ENCODE measurements around the gene MTOR. TPM values are rescaled to one million over a fixed set of nuclear protein-coding genes. Genes with fewer than 3 reads are reported as not detected.
"Not testable (repeated sequence)": the region's sequence is repeated elsewhere in the genome, so short reads cannot be mapped to it uniquely, and the experiment has no call there.

Gene MTOR
- total and polyA plus RNA-seq, 2 donors (not counting 3 experiments of a cell fraction or from before 2014, with no cell fraction given): 33.5 to 50.4 TPM

GRCh38 chr1:11180342-11180744 is 82.0 kb downstream of the MTOR start:
- ChIA-PET CTCF (interaction anchor here (1.4 kb wide), 1 partner anchor 143 kb away, joined by 4 read pairs; no protein-coding TSS in a partner anchor), POLR2A (no interaction called here)
- TF ChIP-seq POLR2AphosphoS5 (IDR thresholded peaks at IDR 0.05; ENCODE audit: insufficient read depth, low read depth, low read length) (no peak), MAX (IDR thresholded peaks at IDR 0.05; ENCODE audit: insufficient read depth, insufficient read length) (no peak), JUN (IDR thresholded peaks at IDR 0.05; ENCODE audit: borderline replicate concordance, insufficient read depth, insufficient read length, low read depth) (no peak), EZH2 (IDR thresholded peaks at IDR 0.05; ENCODE audit: borderline replicate concordance, low read depth, low read length, severe bottlenecking) (no peak), POLR2A (IDR thresholded peaks at IDR 0.05; ENCODE audit: low read depth, low read length) (no peak)
- no peaks in the 10 kb centered on the region for H4K20me1 ChIP-seq (replicated peaks; ENCODE audit: control insufficient read depth, extremely low read depth, insufficient read depth, low read length)
- dilution Hi-C loops (cut with MboI; ENCODE audit: extremely low pct_ligation_motif_present, low sequenced_read_pairs): no loop called here
- DNase-seq (ENCODE audit: low read depth, low spot score): no peak
- no peaks in the 10 kb centered on the region for H3K4me1 ChIP-seq (ENCODE audit: control insufficient read depth, extremely low read depth, insufficient read depth, low read length)
- H2AFZ ChIP-seq (ENCODE audit: low read depth, low read length): no peak overlapping the region
- intact Hi-C loops (cut with micrococcal nuclease): no loop called here
- H3K79me2 ChIP-seq (ENCODE audit: control insufficient read depth, insufficient read depth, low read length): no peaks in the 10 kb centered on the region
- no peak overlapping the region for H3K27ac ChIP-seq (ENCODE audit: insufficient read depth, low read depth, low read length)
- no peaks in the 10 kb centered on the region for H3K9me1 ChIP-seq (replicated peaks; ENCODE audit: control insufficient read depth, extremely low read depth, insufficient read depth, low read length)
- no peak for FAIRE-seq
- no peaks in the 10 kb centered on the region for H3K9me3 ChIP-seq (replicated peaks; ENCODE audit: control insufficient read depth, insufficient read depth, low read length)
- no peak overlapping the region for H3K9ac ChIP-seq (replicated peaks; ENCODE audit: extremely low read depth, insufficient read depth, low read length)
- no peak overlapping the region for H3K4me2 ChIP-seq (ENCODE audit: insufficient read depth, low read length)
- BruUV-seq (replicated peaks): no TSS peak
- no peak overlapping the region for H3K4me3 ChIP-seq (replicated peaks in 1 of 3; ENCODE audit: insufficient read depth in 1 of 3, low read depth in 1 of 3, low read length in 3 of 3)
- H3K27me3 ChIP-seq (ENCODE audit: control insufficient read depth in 2 of 2, insufficient read depth in 2 of 2, low read length in 2 of 2): no peaks in the 10 kb centered on the region
- H3K36me3 ChIP-seq (ENCODE audit: control insufficient read depth in 2 of 2, extremely low read depth in 1 of 2, insufficient read depth in 2 of 2, low read length in 2 of 2): peaks cover 1 to 9% of the 10 kb centered on the region in 2 experiments

GRCh38 chr1:11179749-11180148 is 82.6 kb downstream of the MTOR start:
- H4K20me1 ChIP-seq (replicated peaks; ENCODE audit: control insufficient read depth, extremely low read depth, insufficient read depth, low read length); CTCF ChIA-PET; H3K27me3 ChIP-seq (ENCODE audit: control insufficient read depth in 2 of 2, insufficient read depth in 2 of 2, low read length in 2 of 2); intact Hi-C loops (cut with micrococcal nuclease); dilution Hi-C loops (cut with MboI; ENCODE audit: extremely low pct_ligation_motif_present, low sequenced_read_pairs); H3K79me2 ChIP-seq (ENCODE audit: control insufficient read depth, insufficient read depth, low read length); H3K9me3 ChIP-seq (replicated peaks; ENCODE audit: control insufficient read depth, insufficient read depth, low read length); H3K4me3 ChIP-seq (replicated peaks in 1 of 3; ENCODE audit: insufficient read depth in 1 of 3, low read depth in 1 of 3, low read length in 3 of 3); BruUV-seq (replicated peaks); H3K9ac ChIP-seq (replicated peaks; ENCODE audit: extremely low read depth, insufficient read depth, low read length); H3K27ac ChIP-seq (ENCODE audit: insufficient read depth, low read depth, low read length); H3K4me2 ChIP-seq (ENCODE audit: insufficient read depth, low read length); H3K36me3 ChIP-seq (ENCODE audit: control insufficient read depth in 2 of 2, extremely low read depth in 1 of 2, insufficient read depth in 2 of 2, low read length in 2 of 2); DNase-seq (ENCODE audit: low read depth, low spot score); H2AFZ ChIP-seq (ENCODE audit: low read depth, low read length); H3K9me1 ChIP-seq (replicated peaks; ENCODE audit: control insufficient read depth, extremely low read depth, insufficient read depth, low read length); H3K4me1 ChIP-seq (ENCODE audit: control insufficient read depth, extremely low read depth, insufficient read depth, low read length); FAIRE-seq; POLR2A ChIA-PET: not testable (repeated sequence)

All from endothelial cell of umbilical vein (primary cell).